Glutamatergic neuron (in vitro differentiated cells): Measurements from ENCODE around the gene HOGA1. TPM values are rescaled to one million over a fixed set of nuclear protein-coding genes. Genes with fewer than 3 reads are reported as not detected.
"Not testable (repeated sequence)": the region's sequence is repeated elsewhere in the genome, so short reads cannot be mapped to it uniquely, and the experiment has no call there.

Experiments used
- DNase-seq: peaks from one replicate; pipeline ENCODE4 v3.0.0; 2022
- H3K27ac Mint-ChIP-seq: one replicate; pipeline ENCODE4 v1.8.0; 2020; ENCODE audit warnings: mild to moderate bottlenecking, mixed read lengths, inconsistent platforms; ENCODE audit not compliant: unreplicated experiment
- H3K27me3 Mint-ChIP-seq: one replicate; pipeline ENCODE4 v1.8.0; 2020; ENCODE audit warnings: mild to moderate bottlenecking, moderate library complexity, mixed read lengths, inconsistent platforms; ENCODE audit not compliant: unreplicated experiment
- H3K36me3 Mint-ChIP-seq: one replicate; pipeline ENCODE4 v1.8.0; 2020; ENCODE audit warnings: mild to moderate bottlenecking, mixed read lengths, inconsistent platforms; ENCODE audit not compliant: unreplicated experiment
- H3K4me1 Mint-ChIP-seq: one replicate; pipeline ENCODE4 v1.8.0; 2020; ENCODE audit warnings: mild to moderate bottlenecking, low read depth, mixed read lengths, inconsistent platforms; ENCODE audit not compliant: unreplicated experiment
- H3K4me3 Mint-ChIP-seq: one replicate; pipeline ENCODE4 v1.8.0; 2020; ENCODE audit warnings: mild to moderate bottlenecking, mixed read lengths, inconsistent platforms; ENCODE audit not compliant: unreplicated experiment
- H3K9me3 Mint-ChIP-seq: one replicate; pipeline ENCODE4 v1.8.0; 2020; ENCODE audit warnings: mild to moderate bottlenecking, moderate library complexity, mixed read lengths, inconsistent platforms; ENCODE audit not compliant: unreplicated experiment
- CTCF ChIP-seq: fragments of 200-600 bp; sonication (generic); IDR thresholded peaks from one replicate; pipeline ENCODE4 v1.5.0; 2021; ENCODE audit not compliant: partially characterized antibody, unreplicated experiment
- total RNA-seq: library from RNA; stranded (reverse); fragmentation: NEBNext Ultra II Directional; extraction: Animal tissue kit (Norgen Biotek cat#: 25700); gene quantifications from one replicate; pipeline ENCODE4 v1.2.1, GENCODE V29; 2021; ENCODE audit not compliant: unreplicated experiment

Gene HOGA1
- total RNA-seq, 1 donor from 2014 or later, result not detected

- Mint-ChIP-seq H3K4me3 (no peak overlapping the region), H3K4me1 (peaks cover 5% of the 10 kb centered on the region), H3K27ac (no peak overlapping the region), H3K27me3 (peaks cover 8% of the 10 kb centered on the region), H3K9me3 (peaks cover 2% of the 10 kb centered on the region), H3K36me3 (no peaks in the 10 kb centered on the region)
- TF ChIP-seq CTCF, result no peak
- DNase-seq, result no peak
Observed at GRCh38 chr10:97643441-97643985, 59.3 kb downstream of the HOGA1 start.

GRCh38 chr10:97644936-97645335 is 60.7 kb downstream of the HOGA1 start:
- Mint-ChIP-seq H3K4me1 (peaks cover 10% of the 10 kb centered on the region), H3K9me3 (peaks cover 2% of the 10 kb centered on the region), H3K4me3 (no peak overlapping the region), H3K27ac (no peak overlapping the region), H3K27me3 (peaks cover 8% of the 10 kb centered on the region), H3K36me3 (no peaks in the 10 kb centered on the region)
- no peak for DNase-seq
- no peak for TF ChIP-seq CTCF

GRCh38 chr10:97647556-97647955 is 63.4 kb downstream of the HOGA1 start:
- Mint-ChIP-seq H3K4me3 (no peak overlapping the region), H3K36me3 (no peaks in the 10 kb centered on the region), H3K4me1 (peaks cover 6% of the 10 kb centered on the region), H3K27me3 (no peaks in the 10 kb centered on the region), H3K9me3 (peaks cover 2% of the 10 kb centered on the region), H3K27ac (no peak overlapping the region)
- no peak for TF ChIP-seq CTCF
- DNase-seq, result no peak

- no peak for TF ChIP-seq CTCF
- Mint-ChIP-seq H3K27me3 (no peaks in the 10 kb centered on the region), H3K4me3 (no peak overlapping the region), H3K36me3 (no peaks in the 10 kb centered on the region), H3K9me3 (no peaks in the 10 kb centered on the region), H3K4me1 (peaks cover 6% of the 10 kb centered on the region), H3K27ac (peak overlapping the region; percentile 22)
- DNase-seq, result no peak
Observed at GRCh38 chr10:97648562-97649404, 64.6 kb downstream of the HOGA1 start.

GRCh38 chr10:97649405-97649750 is 65.2 kb downstream of the HOGA1 start:
- not testable (repeated sequence) for H3K4me3 Mint-ChIP-seq, H3K9me3 Mint-ChIP-seq, H3K36me3 Mint-ChIP-seq, H3K4me1 Mint-ChIP-seq, H3K27me3 Mint-ChIP-seq, H3K27ac Mint-ChIP-seq, DNase-seq
